ENCODE results near the gene SCYGR5. TPM values are rescaled to one million over a fixed set of nuclear protein-coding genes. Genes with fewer than 3 reads are reported as not detected.
"Not testable (repeated sequence)": the region's sequence is repeated elsewhere in the genome, so short reads cannot be mapped to it uniquely, and the experiment has no call there.

Gene SCYGR5
- total and polyA plus RNA-seq, 2 donors (not counting 3 experiments of a cell fraction or from before 2014, with no cell fraction given), result not detected

DNA sequence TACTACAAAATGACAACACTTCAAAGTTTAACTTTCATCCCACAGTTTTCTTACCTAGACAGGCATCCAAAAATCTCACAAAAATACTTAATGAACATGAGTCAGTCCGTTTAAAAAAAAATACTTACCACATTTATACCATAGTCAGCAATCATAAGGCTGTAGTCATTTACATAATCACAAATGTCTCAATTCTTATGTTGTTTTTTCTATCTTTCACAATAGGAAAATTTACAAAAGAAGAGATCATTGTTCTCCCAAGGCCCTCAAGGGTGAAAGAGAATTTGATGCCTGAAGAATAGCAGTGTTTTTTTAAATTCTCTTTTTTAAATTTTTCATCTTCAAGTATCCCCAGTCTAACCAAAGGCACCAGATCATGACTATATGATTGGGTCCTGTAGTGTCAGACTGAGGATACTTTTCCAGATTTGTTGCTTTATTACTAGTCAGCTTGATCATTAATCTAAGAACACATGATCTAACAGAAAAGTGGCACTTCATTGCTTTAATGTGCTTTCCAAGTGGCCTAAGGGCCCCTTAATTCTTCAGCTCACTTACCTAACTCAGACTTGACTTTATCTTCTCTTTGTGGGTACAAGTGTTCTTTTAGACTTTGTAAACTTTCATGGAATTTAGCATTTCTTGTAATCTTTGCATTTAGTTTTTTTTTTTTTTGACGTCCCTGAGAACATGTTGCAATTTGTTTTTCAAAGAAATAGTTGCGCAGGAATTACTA, 4.7 kb downstream of the SCYGR5 start:
- intact Hi-C loops (cut with micrococcal nuclease) (no loop called here), dilution Hi-C loops (cut with MboI; ENCODE audit: extremely low pct_ligation_motif_present, low sequenced_read_pairs) (no loop called here)
- no peaks in the 10 kb centered on the region for H3K79me2 ChIP-seq (ENCODE audit: control insufficient read depth, insufficient read depth, low read length)
- no peaks in the 10 kb centered on the region for H4K20me1 ChIP-seq (replicated peaks; ENCODE audit: control insufficient read depth, extremely low read depth, insufficient read depth, low read length)
- no peaks in the 10 kb centered on the region for H3K4me1 ChIP-seq (ENCODE audit: control insufficient read depth, extremely low read depth, insufficient read depth, low read length)
- H3K27me3 ChIP-seq (ENCODE audit: control insufficient read depth in 2 of 2, insufficient read depth in 2 of 2, low read length in 2 of 2), result no peaks in the 10 kb centered on the region
- POLR2A ChIA-PET, result no interaction called here
- DNase-seq (ENCODE audit: low read depth, low spot score), result no peak
- no peaks in the 10 kb centered on the region for H3K9me3 ChIP-seq (replicated peaks; ENCODE audit: control insufficient read depth, insufficient read depth, low read length)
- no peak overlapping the region for H3K4me3 ChIP-seq (replicated peaks in 1 of 3; ENCODE audit: insufficient read depth in 1 of 3, low read depth in 1 of 3, low read length in 3 of 3)
- H3K9me1 ChIP-seq (replicated peaks; ENCODE audit: control insufficient read depth, extremely low read depth, insufficient read depth, low read length), result no peaks in the 10 kb centered on the region
- CTCF ChIA-PET, result interaction anchor here (0.6 to 1.8 kb wide), 2 partner anchors 13 to 69 kb away, joined by 3 to 13 read pairs; no protein-coding TSS in a partner anchor
- no peaks in the 10 kb centered on the region for H3K36me3 ChIP-seq (ENCODE audit: control insufficient read depth in 2 of 2, extremely low read depth in 1 of 2, insufficient read depth in 2 of 2, low read length in 2 of 2)
- H2AFZ ChIP-seq (ENCODE audit: low read depth, low read length), result no peak overlapping the region
- H3K27ac ChIP-seq (ENCODE audit: insufficient read depth, low read depth, low read length), result no peak overlapping the region
- no peak overlapping the region for H3K4me2 ChIP-seq (ENCODE audit: insufficient read depth, low read length)
- no peak overlapping the region for H3K9ac ChIP-seq (replicated peaks; ENCODE audit: extremely low read depth, insufficient read depth, low read length)
- no peak for TF ChIP-seq GATA2 (IDR thresholded peaks at IDR 0.05; ENCODE audit: insufficient read depth, insufficient read length, low read depth, low read length)
- TF ChIP-seq, protein P1, sequence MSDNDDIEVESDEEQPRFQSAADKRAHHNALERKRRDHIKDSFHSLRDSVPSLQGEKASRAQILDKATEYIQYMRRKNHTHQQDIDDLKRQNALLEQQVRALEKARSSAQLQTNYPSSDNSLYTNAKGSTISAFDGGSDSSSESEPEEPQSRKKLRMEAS (IDR thresholded peaks at IDR 0.05; ENCODE audit: insufficient read depth, insufficient read length), result no peak
- no peak for TF ChIP-seq EZH2 (IDR thresholded peaks at IDR 0.05; ENCODE audit: borderline replicate concordance, low read depth, low read length, severe bottlenecking)
- no peak for TF ChIP-seq CTCF (IDR thresholded peaks at IDR 0.05; ENCODE audit: extremely low read depth in 1 of 2, insufficient read depth in 1 of 2, low read depth in 1 of 2, low read length in 2 of 2)
- TF ChIP-seq POLR2AphosphoS5 (IDR thresholded peaks at IDR 0.05; ENCODE audit: insufficient read depth, low read depth, low read length), result no peak
- no peak for TF ChIP-seq FOS (IDR thresholded peaks at IDR 0.05; ENCODE audit: borderline replicate concordance, insufficient read depth, low read length)
- TF ChIP-seq POLR2A (IDR thresholded peaks at IDR 0.05; ENCODE audit: low read depth, low read length), result no peak
- TF ChIP-seq MYC (IDR thresholded peaks at IDR 0.05; ENCODE audit: low read depth, low read length), result no peak
- no peak for TF ChIP-seq JUN (IDR thresholded peaks at IDR 0.05; ENCODE audit: borderline replicate concordance, insufficient read depth, insufficient read length, low read depth)
- no peak for FAIRE-seq
- BruUV-seq (replicated peaks), result no TSS peak

DNA sequence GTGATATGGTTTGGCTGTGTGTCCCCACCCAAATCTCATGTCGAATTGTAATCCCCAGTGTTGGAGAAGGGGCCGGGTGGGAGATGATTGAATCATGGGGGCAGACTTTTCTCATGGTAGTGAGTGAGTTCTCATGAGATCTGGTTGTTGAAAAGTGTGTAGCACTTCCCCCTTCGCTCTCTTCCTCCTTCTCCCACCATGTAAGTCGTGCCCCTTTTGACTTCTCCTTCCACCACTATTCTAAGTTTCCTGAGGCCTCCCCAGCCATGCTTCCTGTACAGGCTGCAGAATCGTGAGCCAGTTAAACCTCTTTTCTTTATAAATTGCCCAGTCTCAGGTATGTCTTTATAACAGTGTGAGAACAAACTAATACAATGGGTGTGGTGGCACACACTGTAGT, 7.0 kb downstream of the SCYGR5 start:
- DNase-seq (ENCODE audit: low read depth, low spot score); H3K4me3 ChIP-seq (replicated peaks in 1 of 3; ENCODE audit: insufficient read depth in 1 of 3, low read depth in 1 of 3, low read length in 3 of 3); H3K4me2 ChIP-seq (ENCODE audit: insufficient read depth, low read length); H3K9ac ChIP-seq (replicated peaks; ENCODE audit: extremely low read depth, insufficient read depth, low read length); H3K27ac ChIP-seq (ENCODE audit: insufficient read depth, low read depth, low read length); H4K20me1 ChIP-seq (replicated peaks; ENCODE audit: control insufficient read depth, extremely low read depth, insufficient read depth, low read length); H3K27me3 ChIP-seq (ENCODE audit: control insufficient read depth in 2 of 2, insufficient read depth in 2 of 2, low read length in 2 of 2); H3K9me1 ChIP-seq (replicated peaks; ENCODE audit: control insufficient read depth, extremely low read depth, insufficient read depth, low read length); H3K36me3 ChIP-seq (ENCODE audit: control insufficient read depth in 2 of 2, extremely low read depth in 1 of 2, insufficient read depth in 2 of 2, low read length in 2 of 2); H3K79me2 ChIP-seq (ENCODE audit: control insufficient read depth, insufficient read depth, low read length); CTCF ChIA-PET; H2AFZ ChIP-seq (ENCODE audit: low read depth, low read length); BruUV-seq (replicated peaks); H3K4me1 ChIP-seq (ENCODE audit: control insufficient read depth, extremely low read depth, insufficient read depth, low read length); H3K9me3 ChIP-seq (replicated peaks; ENCODE audit: control insufficient read depth, insufficient read depth, low read length); dilution Hi-C loops (cut with MboI; ENCODE audit: extremely low pct_ligation_motif_present, low sequenced_read_pairs); POLR2A ChIA-PET; intact Hi-C loops (cut with micrococcal nuclease); FAIRE-seq: not testable (repeated sequence)
